HG02588 (cell line): ENCODE measurements around the gene COA3.

ENCODE experiments used
- ATAC-seq: cut with Tn5 transposase; IDR thresholded peaks from one replicate; pipeline ENCODE4 v1.9.1; 2021; ENCODE audit warnings: mild to moderate bottlenecking, moderate library complexity; ENCODE audit not compliant: unreplicated experiment

The COA3 gene

GRCh38 chr17:42798383-42799380 is at the start of gene COA3, which contains the start of gene CNTD1:
Gene COA3 (minus strand): TSS chr17:42798704. CDS start chr17:42798681, 23 bp downstream.
Gene CNTD1 (plus strand): TSS chr17:42798861. CDS start chr17:42799068, 207 bp downstream.
- ATAC-seq: peak; percentile 76

GRCh38 chr17:42848093-42848492 is 49.6 kb upstream of the COA3 start:
- ATAC-seq: no peak

- ATAC-seq: no peak
Measured at GRCh38 chr17:42846594-42847280, 48.2 kb upstream of the COA3 start.

- no peak for ATAC-seq
Measured at GRCh38 chr17:42845918-42846593, 47.6 kb upstream of the COA3 start.

- no peak for ATAC-seq
Measured at GRCh38 chr17:42845556-42845917, 47.0 kb upstream of the COA3 start.

- ATAC-seq: no peak
Measured at GRCh38 chr17:42844761-42845555, 46.5 kb upstream of the COA3 start.

GRCh38 chr17:42844271-42844670 is 45.8 kb upstream of the COA3 start, which contains the start of gene AOC2:
Gene AOC2 (plus strand): TSS chr17:42844580. CDS start chr17:42844627, 47 bp downstream.
- no peak for ATAC-seq

- ATAC-seq: no peak
Measured at GRCh38 chr17:42843358-42843934, 44.9 kb upstream of the COA3 start.

- no peak for ATAC-seq
Measured at GRCh38 chr17:42841975-42842685, 43.6 kb upstream of the COA3 start.

- ATAC-seq: no peak
Measured at GRCh38 chr17:42835732-42836131, 37.2 kb upstream of the COA3 start.

- no peak for ATAC-seq
Measured at GRCh38 chr17:42833767-42834422, 35.4 kb upstream of the COA3 start.

- ATAC-seq: peak; percentile 77
Measured at GRCh38 chr17:42832934-42833766, 34.6 kb upstream of the COA3 start, which contains the start of gene PSME3. Gene PSME3 (plus strand): TSS chr17:42833397. CDS start chr17:42833632, 235 bp downstream.

GRCh38 chr17:42832213-42832933 is 33.9 kb upstream of the COA3 start:
- ATAC-seq: no peak

- ATAC-seq: no peak
Measured at GRCh38 chr17:42830971-42831370, 32.5 kb upstream of the COA3 start.

- no peak for ATAC-seq
Measured at GRCh38 chr17:42827472-42827871, 29.0 kb upstream of the COA3 start.

GRCh38 chr17:42821176-42821575 is 22.7 kb upstream of the COA3 start:
- ATAC-seq: no peak

- ATAC-seq: no peak
Measured at GRCh38 chr17:42819939-42820535, 21.5 kb upstream of the COA3 start.
